Frontal cortex (tissue), 4 donors: ENCODE measurements around the gene BACE1-AS. TPM values are rescaled to one million over a fixed set of nuclear protein-coding genes. Genes with fewer than 3 reads are reported as not detected.
A peak's percentile ranks its signal among the peaks of the same experiment; 100 is the strongest.
"Not testable (repeated sequence)": the region's sequence is repeated elsewhere in the genome, so short reads cannot be mapped to it uniquely, and the experiment has no call there.

Experiments used
- DNase-seq, 2 donors: peaks; one replicate each; pipeline ENCODE4 v3.0.0; 2012; ENCODE audit warnings: low spot score in 2 of 2
- FAIRE-seq: peaks from 2 replicates; lab custom pipeline; 2012; peaks lifted over from hg19 to GRCh38; lab: Jason Lieb, UNC
- small RNA-seq: library from RNA; depleted of rRNA; stranded (forward); fragments of <200 nt; gene quantifications from one replicate; pipeline ENCODE3, GENCODE V24; 2014
- total RNA-seq: library from RNA; depleted of rRNA; stranded (reverse); fragments of >200 nt; gene quantifications from one replicate; pipeline ENCODE4 v1.2.3, GENCODE V29; 2014
- donor health status: control.
- donor health status: control.
- donor health status: control.

Gene BACE1-AS
- total RNA-seq, 1 donor from 2014 or later, result 3.7 TPM

- FAIRE-seq (no peak), DNase-seq (peak; percentile 89 to 90)
Measured at GRCh38 chr11:117316197-117316961, 25.2 kb downstream of the BACE1-AS start, which contains the start of gene BACE1. BACE1 (minus strand) TSS chr11:117316256; CDS start chr11:117315795, 461 bp downstream.

GRCh38 chr11:117318738-117319137 lies 27.6 kb downstream of the BACE1-AS start:
- DNase-seq, result no peak
- no peak for FAIRE-seq

GRCh38 chr11:117319214-117319840 lies 28.2 kb downstream of the BACE1-AS start:
- FAIRE-seq, result no peak
- DNase-seq, result no peak

GRCh38 chr11:117327255-117327566 lies 36.1 kb downstream of the BACE1-AS start:
- DNase-seq, FAIRE-seq: not testable (repeated sequence)

GRCh38 chr11:117327567-117328374 lies 36.6 kb downstream of the BACE1-AS start, which contains the start of gene CEP164:
CEP164 (plus strand) TSS chr11:117327854; CDS start chr11:117338587, 10,733 bp downstream.
- peak; percentile 64 for FAIRE-seq
- DNase-seq, result peak; percentile 92 to 97

GRCh38 chr11:117328375-117329010 lies 37.3 kb downstream of the BACE1-AS start:
- no peak for FAIRE-seq
- no peak for DNase-seq

- FAIRE-seq (no peak), DNase-seq (no peak)
Measured at GRCh38 chr11:117332843-117333242, 41.7 kb downstream of the BACE1-AS start.

GRCh38 chr11:117333917-117334316 lies 42.8 kb downstream of the BACE1-AS start:
- DNase-seq (no peak), FAIRE-seq (no peak)

- FAIRE-seq (no peak), DNase-seq (no peak)
Measured at GRCh38 chr11:117334896-117335295, 43.8 kb downstream of the BACE1-AS start.

- FAIRE-seq, result no peak
Measured at GRCh38 chr11:117335399-117335798, 44.3 kb downstream of the BACE1-AS start.

GRCh38 chr11:117337076-117337475 lies 45.9 kb downstream of the BACE1-AS start:
- no peak for DNase-seq
- FAIRE-seq, result no peak

More at GRCh38 chr11:117335399-117335798, 44.3 kb downstream of the BACE1-AS start:
- DNase-seq, result no peak

Small RNAs within 50 kb of the gene (small RNA-seq; reads per million reads assigned to genes)
- gene RF00564, result not detected

Other genes starting within 250 kb of the BACE1-AS start
- gene SIK3, start 192.9 kb upstream of the BACE1-AS start, total RNA-seq, result 27.3 TPM
- 400 TPM for gene PAFAH1B2, start 147.1 kb upstream of the BACE1-AS start, total RNA-seq
- 9.4 TPM for gene SIDT2, start 112.6 kb upstream of the BACE1-AS start, total RNA-seq
- 17.5 TPM for gene TAGLN, start 92.0 kb upstream of the BACE1-AS start, total RNA-seq
- gene PCSK7, start 59.3 kb upstream of the BACE1-AS start, total RNA-seq, result 20.0 TPM
- 15.1 TPM for gene RNF214, start 58.7 kb upstream of the BACE1-AS start, total RNA-seq
- 21.2 TPM for gene BACE1, start 24.9 kb downstream of the BACE1-AS start, total RNA-seq
- gene CEP164, start 36.5 kb downstream of the BACE1-AS start, total RNA-seq, result 15.1 TPM